CD14-positive monocyte (primary cell): ENCODE results near the gene POT1. TPM values are rescaled to one million over a fixed set of nuclear protein-coding genes. Genes with fewer than 3 reads are reported as not detected.

Source experiments
- DNase-seq, 3 donors: peaks; one replicate each; pipeline ENCODE4 v3.0.0-alpha.2; 2011 to 2022
- H2AFZ ChIP-seq: 2 replicates; pipeline ENCODE4 v1.6.0; 2012; ENCODE audit warnings: mild to moderate bottlenecking, low read depth, low read length, inconsistent platforms; ENCODE audit not compliant: insufficient read depth, poor library complexity, severe bottlenecking
- H3K27ac ChIP-seq, 2 donors: 1 replicate in 1 of 2; 2 replicates in 1 of 2; pipeline ENCODE4 v1.5.1; 2012 to 2013; ENCODE audit warnings: low read length in 2 of 2, control low read depth in 1 of 2, inconsistent platforms in 1 of 2, low read depth in 1 of 2, mild to moderate bottlenecking in 1 of 2
- H3K27me3 ChIP-seq, 2 donors: one replicate each; pipeline versions ENCODE4 v1.6.0 to v1.6.1; 2011 to 2013; ENCODE audit warnings: low read length in 2 of 2; ENCODE audit not compliant: control insufficient read depth in 2 of 2, insufficient read depth in 2 of 2
- H3K36me3 ChIP-seq, 2 donors: replicated peaks in 1 of 2; 1 replicate in 1 of 2; 2 replicates in 1 of 2; pipeline versions ENCODE4 v1.5.1 to v1.6.1; 2012 to 2013; ENCODE audit warnings: low read length in 2 of 2, control low read depth in 1 of 2, inconsistent platforms in 1 of 2, mild to moderate bottlenecking in 1 of 2; ENCODE audit not compliant: insufficient read depth in 2 of 2, control insufficient read depth in 1 of 2
- H3K4me1 ChIP-seq, 2 donors: 1 replicate in 1 of 2; 2 replicates in 1 of 2; pipeline versions ENCODE4 v1.5.1 to v1.6.1; 2012 to 2013; ENCODE audit warnings: low read length in 2 of 2, control low read depth in 1 of 2, inconsistent platforms in 1 of 2, mild to moderate bottlenecking in 1 of 2, moderate library complexity in 1 of 2; ENCODE audit not compliant: insufficient read depth in 2 of 2, control insufficient read depth in 1 of 2
- H3K4me2 ChIP-seq: replicated peaks from 2 replicates; pipeline ENCODE3; 2012; ENCODE audit warnings: low read length, moderate library complexity, mild to moderate bottlenecking; ENCODE audit not compliant: poor library complexity, severe bottlenecking; ENCODE audit errors: extremely low read depth
- H3K4me3 ChIP-seq, 3 experiments: fragments of 200-600 bp in 1 of 3; sonication (generic) in 1 of 3; replicated peaks in 1 of 3; 1 replicate in 2 of 3; 2 replicates in 1 of 3; pipeline ENCODE4 v1.5.1; 2011 to 2013; ENCODE audit warnings: low read length in 3 of 3, mild to moderate bottlenecking in 3 of 3, control low read depth in 2 of 3, low read depth in 2 of 3, inconsistent platforms in 1 of 3, moderate library complexity in 1 of 3
- H3K79me2 ChIP-seq: 2 replicates; pipeline ENCODE4 v1.6.0; 2012; ENCODE audit warnings: mild to moderate bottlenecking, control low read depth, inconsistent platforms, low read length, moderate library complexity; ENCODE audit not compliant: insufficient read depth
- H3K9ac ChIP-seq: 2 replicates; pipeline ENCODE4 v1.6.0; 2017; ENCODE audit warnings: low read length, mild to moderate bottlenecking; ENCODE audit not compliant: insufficient read depth, poor library complexity, severe bottlenecking
- H3K9me3 ChIP-seq, 2 donors: replicated peaks in 1 of 2; 1 replicate in 1 of 2; 2 replicates in 1 of 2; pipeline versions ENCODE4 v1.5.1 to v1.6.1; 2012 to 2013; ENCODE audit warnings: low read length in 2 of 2, control low read depth in 1 of 2; ENCODE audit not compliant: control insufficient read depth in 1 of 2, insufficient read depth in 1 of 2
- H4K20me1 ChIP-seq: 2 replicates; pipeline ENCODE4 v1.6.0; 2012; ENCODE audit warnings: mild to moderate bottlenecking, low read length, control low read depth, moderate library complexity; ENCODE audit not compliant: insufficient read depth
- H3K27ac Mint-ChIP-seq, 7 donors: one replicate each; pipeline ENCODE4 v1.8.0; 2020; ENCODE audit warnings: mild to moderate bottlenecking in 7 of 7, mixed read lengths in 7 of 7, moderate library complexity in 6 of 7, inconsistent platforms in 2 of 7
- H3K27me3 Mint-ChIP-seq, 3 donors: one replicate each; pipeline ENCODE4 v1.8.0; 2021 to 2022; ENCODE audit warnings: low read depth in 3 of 3, mild to moderate bottlenecking in 3 of 3, mixed read lengths in 3 of 3, moderate library complexity in 3 of 3, inconsistent platforms in 1 of 3
- H3K36me3 Mint-ChIP-seq, 2 donors: one replicate each; pipeline ENCODE4 v1.8.0; 2020; ENCODE audit warnings: mixed read lengths in 2 of 2, inconsistent platforms in 1 of 2, mild to moderate bottlenecking in 1 of 2
- H3K4me1 Mint-ChIP-seq: one replicate; pipeline ENCODE4 v1.8.0; 2020; ENCODE audit warnings: mild to moderate bottlenecking, mixed read lengths
- H3K4me3 Mint-ChIP-seq, 2 donors: one replicate each; pipeline ENCODE4 v1.8.0; 2020; ENCODE audit warnings: mild to moderate bottlenecking in 2 of 2, mixed read lengths in 2 of 2, moderate library complexity in 1 of 2
- H3K9me3 Mint-ChIP-seq, 7 donors: one replicate each; pipeline ENCODE4 v1.8.0; 2020 to 2022; ENCODE audit warnings: mixed read lengths in 7 of 7, mild to moderate bottlenecking in 6 of 7, moderate library complexity in 6 of 7, inconsistent platforms in 2 of 7
- WGBS: methylation state at CpG from one replicate; pipeline ENCODE4 v1.1.5; 2013; ENCODE audit warnings: missing lambda C conversion rate; ENCODE audit not compliant: insufficient coverage; 5-methylcytosine and 5-hydroxymethylcytosine counted together
- intact Hi-C, 2 donors: fragments of 100-400 bp; cut with micrococcal nuclease; formaldehyde crosslinking; loops; one replicate each; pipeline versions ENCODE4 v1.15.0 to v1.15.1; 2023
- polyA plus RNA-seq, 3 donors: library from polyadenylated mRNA; depleted of rRNA in 1 of 3; unstranded in 2 of 3; stranded (reverse) in 1 of 3; fragments of 300-500 nt in 2 of 3; fragments of >200 nt in 1 of 3; fragmentation: Illumina TruSeq in 2 of 3; gene quantifications; 1 replicate in 2 of 3; 2 replicates in 1 of 3; pipeline ENCODE4 v1.2.3, GENCODE V29; 2012 to 2021
- TF ChIP-seq, protein P1 (sequence below): fragments of 200-600 bp; IDR thresholded peaks from one replicate; pipeline ENCODE4 v1.8.0; 2022; ENCODE audit warnings: antibody characterized with exemption, mild to moderate bottlenecking

POT1 gene
- polyA plus RNA-seq, 3 donors, result 6.7 to 12.2 (median 10.4) TPM

DNA sequence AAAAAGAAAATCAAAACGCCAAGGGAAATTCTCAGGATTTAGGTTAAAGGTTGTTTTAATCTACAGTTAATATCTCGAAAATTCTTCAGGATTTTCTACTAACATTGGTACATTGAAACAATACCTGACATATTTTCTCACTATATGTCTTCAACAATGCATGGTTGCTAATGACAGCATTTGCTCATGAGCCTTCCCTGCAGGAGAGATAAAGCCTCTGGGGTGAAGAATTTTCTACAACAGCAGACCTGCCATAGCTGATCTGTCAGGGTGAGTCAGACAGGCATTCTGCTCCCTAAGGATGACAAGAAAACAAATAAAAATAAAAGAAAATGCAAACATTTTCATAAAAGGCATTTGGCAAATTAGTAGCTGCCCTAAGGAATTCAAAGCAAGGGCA, 152.4 kb downstream of the POT1 start:
- Mint-ChIP-seq H3K27me3 (peaks cover 0 to 16% (median 2%) of the 10 kb centered on the region in 3 donors), H3K27ac (no peak overlapping the region), H3K4me1 (no peaks in the 10 kb centered on the region), H3K36me3 (no peaks in the 10 kb centered on the region), H3K9me3 (no peaks in the 10 kb centered on the region), H3K4me3 (no peak overlapping the region)
- H4K20me1 ChIP-seq, result no peaks in the 10 kb centered on the region
- H3K4me3 ChIP-seq, result no peak overlapping the region
- DNase-seq, result no peak
- peaks cover 0 to 2% of the 10 kb centered on the region in 2 donors for H3K27me3 ChIP-seq
- no peaks in the 10 kb centered on the region for H3K79me2 ChIP-seq
- no peaks in the 10 kb centered on the region for H3K4me1 ChIP-seq
- no peak overlapping the region for H3K4me2 ChIP-seq
- intact Hi-C loops, result no loop called here
- H3K36me3 ChIP-seq, result no peaks in the 10 kb centered on the region
- H3K27ac ChIP-seq, result no peak overlapping the region
- TF ChIP-seq, protein P1, sequence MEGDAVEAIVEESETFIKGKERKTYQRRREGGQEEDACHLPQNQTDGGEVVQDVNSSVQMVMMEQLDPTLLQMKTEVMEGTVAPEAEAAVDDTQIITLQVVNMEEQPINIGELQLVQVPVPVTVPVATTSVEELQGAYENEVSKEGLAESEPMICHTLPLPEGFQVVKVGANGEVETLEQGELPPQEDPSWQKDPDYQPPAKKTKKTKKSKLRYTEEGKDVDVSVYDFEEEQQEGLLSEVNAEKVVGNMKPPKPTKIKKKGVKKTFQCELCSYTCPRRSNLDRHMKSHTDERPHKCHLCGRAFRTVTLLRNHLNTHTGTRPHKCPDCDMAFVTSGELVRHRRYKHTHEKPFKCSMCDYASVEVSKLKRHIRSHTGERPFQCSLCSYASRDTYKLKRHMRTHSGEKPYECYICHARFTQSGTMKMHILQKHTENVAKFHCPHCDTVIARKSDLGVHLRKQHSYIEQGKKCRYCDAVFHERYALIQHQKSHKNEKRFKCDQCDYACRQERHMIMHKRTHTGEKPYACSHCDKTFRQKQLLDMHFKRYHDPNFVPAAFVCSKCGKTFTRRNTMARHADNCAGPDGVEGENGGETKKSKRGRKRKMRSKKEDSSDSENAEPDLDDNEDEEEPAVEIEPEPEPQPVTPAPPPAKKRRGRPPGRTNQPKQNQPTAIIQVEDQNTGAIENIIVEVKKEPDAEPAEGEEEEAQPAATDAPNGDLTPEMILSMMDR, result no peak
- no peaks in the 10 kb centered on the region for H3K9me3 ChIP-seq
- H2AFZ ChIP-seq, result no peak overlapping the region
- WGBS, result no CpG with 5 or more reads among the region's 2 CpGs
- H3K9ac ChIP-seq, result no peak overlapping the region

DNA sequence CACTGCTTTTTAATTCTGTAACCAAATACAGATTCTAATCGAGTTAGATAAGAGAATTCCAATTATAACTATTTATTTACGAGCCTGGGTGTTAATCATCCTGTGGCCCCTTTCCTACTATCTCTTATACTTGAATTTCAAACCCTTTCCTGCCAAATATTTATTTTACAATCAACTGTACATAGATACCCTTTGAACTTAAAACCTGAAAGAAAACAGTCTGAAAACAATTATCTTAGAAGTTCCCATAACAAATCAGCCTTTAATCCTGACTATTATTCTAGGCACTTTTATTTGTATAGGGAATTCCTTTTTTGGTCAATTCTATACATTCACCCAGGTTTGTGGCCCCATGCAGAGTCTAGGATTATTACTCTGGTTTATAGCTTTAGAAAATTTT, 153.5 kb downstream of the POT1 start:
- no peaks in the 10 kb centered on the region for H3K79me2 ChIP-seq
- DNase-seq, result no peak
- peaks cover 0 to 2% of the 10 kb centered on the region in 2 donors for H3K27me3 ChIP-seq
- no peaks in the 10 kb centered on the region for H3K36me3 ChIP-seq
- Mint-ChIP-seq H3K9me3 (no peaks in the 10 kb centered on the region), H3K27me3 (peaks cover 0 to 14% (median 2%) of the 10 kb centered on the region in 3 donors), H3K27ac (no peak overlapping the region), H3K4me3 (no peak overlapping the region), H3K36me3 (no peaks in the 10 kb centered on the region), H3K4me1 (no peaks in the 10 kb centered on the region)
- H3K9ac ChIP-seq, result no peak overlapping the region
- H3K27ac ChIP-seq, result no peak overlapping the region
- no peak overlapping the region for H3K4me2 ChIP-seq
- intact Hi-C loops, result no loop called here
- TF ChIP-seq, protein P1, result no peak
- no peaks in the 10 kb centered on the region for H3K9me3 ChIP-seq
- WGBS, result 80% methylated on average over 1 of the region's 2 CpGs
- H2AFZ ChIP-seq, result no peak overlapping the region
- H4K20me1 ChIP-seq, result no peaks in the 10 kb centered on the region
- H3K4me1 ChIP-seq, result no peaks in the 10 kb centered on the region
- no peak overlapping the region for H3K4me3 ChIP-seq
